ENCODE results near the gene SLC6A17.

DNA sequence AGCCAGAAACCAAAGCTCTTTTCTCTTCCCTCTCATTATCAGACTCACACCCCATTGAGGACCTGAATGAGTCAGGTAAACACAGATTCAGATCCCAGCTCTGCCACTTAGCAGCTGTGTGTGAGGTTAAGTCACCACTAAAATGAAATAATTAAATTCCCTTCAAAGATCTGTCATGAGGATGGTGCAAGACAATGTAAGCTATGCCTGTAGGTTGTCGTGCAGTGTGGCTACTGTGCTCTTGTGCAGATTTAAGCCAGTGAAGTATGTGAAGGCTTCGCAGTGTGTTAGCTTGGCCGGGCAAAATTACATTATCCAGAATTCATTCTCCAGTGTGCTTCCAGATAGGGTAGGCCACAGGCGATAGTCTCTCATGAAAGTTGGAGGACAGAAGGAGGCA is 24.5 kb upstream of the SLC6A17 start:
- TF ChIP-seq, protein P1, sequence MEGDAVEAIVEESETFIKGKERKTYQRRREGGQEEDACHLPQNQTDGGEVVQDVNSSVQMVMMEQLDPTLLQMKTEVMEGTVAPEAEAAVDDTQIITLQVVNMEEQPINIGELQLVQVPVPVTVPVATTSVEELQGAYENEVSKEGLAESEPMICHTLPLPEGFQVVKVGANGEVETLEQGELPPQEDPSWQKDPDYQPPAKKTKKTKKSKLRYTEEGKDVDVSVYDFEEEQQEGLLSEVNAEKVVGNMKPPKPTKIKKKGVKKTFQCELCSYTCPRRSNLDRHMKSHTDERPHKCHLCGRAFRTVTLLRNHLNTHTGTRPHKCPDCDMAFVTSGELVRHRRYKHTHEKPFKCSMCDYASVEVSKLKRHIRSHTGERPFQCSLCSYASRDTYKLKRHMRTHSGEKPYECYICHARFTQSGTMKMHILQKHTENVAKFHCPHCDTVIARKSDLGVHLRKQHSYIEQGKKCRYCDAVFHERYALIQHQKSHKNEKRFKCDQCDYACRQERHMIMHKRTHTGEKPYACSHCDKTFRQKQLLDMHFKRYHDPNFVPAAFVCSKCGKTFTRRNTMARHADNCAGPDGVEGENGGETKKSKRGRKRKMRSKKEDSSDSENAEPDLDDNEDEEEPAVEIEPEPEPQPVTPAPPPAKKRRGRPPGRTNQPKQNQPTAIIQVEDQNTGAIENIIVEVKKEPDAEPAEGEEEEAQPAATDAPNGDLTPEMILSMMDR (IDR thresholded peaks at IDR 0.05): no peak
- no peak for TF ChIP-seq ZFX (IDR thresholded peaks at IDR 0.05; ENCODE audit: borderline replicate concordance)

Data from 22Rv1 (cell line).